ENCODE results near the gene CMSS1. TPM values are rescaled to one million over a fixed set of nuclear protein-coding genes. Genes with fewer than 3 reads are reported as not detected.

CMSS1 gene
- total and polyA plus RNA-seq, 8 donors, result 2.7 to 33.3 (median 22.1) TPM

- Histone ChIP-seq H3K36me3 (peaks cover 0 to 29% (median 20%) of the 10 kb centered on the region in 4 donors), H3K4me3 (no peak overlapping the region), H3K9me3 (no peaks in the 10 kb centered on the region), H3K27ac (peak overlapping the region in 3 of 5 donors; percentile 30 to 96 (median 92)), H3K27me3 (no peaks in the 10 kb centered on the region), H3K4me1 (peaks cover 21 to 71% (median 46%) of the 10 kb centered on the region in 4 donors)
- TF ChIP-seq POLR2AphosphoS5 (IDR thresholded peaks at IDR 0.05), result no peak
- no peak for TF ChIP-seq EP300 (IDR thresholded peaks at IDR 0.05)
- TF ChIP-seq CTCF (IDR thresholded peaks at IDR 0.05), result no peak
- no peak for TF ChIP-seq POLR2A (IDR thresholded peaks at IDR 0.05)
- 27 to 57% (median 46%) methylated on average over 3 of the region's 3 CpGs for whole genome bisulfite sequencing, 5 donors
- intact Hi-C loops (cut with DNase I; ENCODE audit: low total_unique reads), result no loop called here
- no peak for DNase-seq
These were observed 48.6 kb downstream of the CMSS1 start for GRCh38 chr3:99866261-99866761.

GRCh38 chr3:99867594-99868310, 50.1 kb downstream of the CMSS1 start:
- H3K4me1 ChIP-seq, result peaks cover 23 to 75% (median 54%) of the 10 kb centered on the region in 4 donors
- intact Hi-C loops (cut with DNase I; ENCODE audit: low total_unique reads), result no loop called here
- TF ChIP-seq EP300 (IDR thresholded peaks at IDR 0.05) (no peak), POLR2AphosphoS5 (IDR thresholded peaks at IDR 0.05) (no peak), CTCF (IDR thresholded peaks at IDR 0.05) (no peak), POLR2A (IDR thresholded peaks at IDR 0.05) (no peak)
- H3K9me3 ChIP-seq, result no peaks in the 10 kb centered on the region
- no peaks in the 10 kb centered on the region for H3K27me3 ChIP-seq
- no peak overlapping the region for H3K4me3 ChIP-seq
- 78 to 88% (median 85%) methylated on average over 3 of the region's 3 CpGs for WGBS, 5 donors
- peak overlapping the region in 4 of 5 donors; percentile 25 to 96 (median 67) for H3K27ac ChIP-seq
- no peak for DNase-seq
- H3K36me3 ChIP-seq, result peaks cover 0 to 22% (median 9%) of the 10 kb centered on the region in 4 donors

- H3K27me3 ChIP-seq, result no peaks in the 10 kb centered on the region
- H3K9me3 ChIP-seq, result no peaks in the 10 kb centered on the region
- H3K4me1 ChIP-seq, result peaks cover 23 to 80% (median 59%) of the 10 kb centered on the region in 4 donors
- H3K4me3 ChIP-seq, result no peak overlapping the region
- TF ChIP-seq POLR2A (IDR thresholded peaks at IDR 0.05), result no peak
- no peak for TF ChIP-seq CTCF (IDR thresholded peaks at IDR 0.05)
- no peak for TF ChIP-seq EP300 (IDR thresholded peaks at IDR 0.05)
- TF ChIP-seq POLR2AphosphoS5 (IDR thresholded peaks at IDR 0.05), result no peak
- no peak for DNase-seq
- peak overlapping the region in 4 of 5 donors; percentile 25 to 96 (median 67) for H3K27ac ChIP-seq
- intact Hi-C loops (cut with DNase I; ENCODE audit: low total_unique reads), result no loop called here
- WGBS, 5 donors, result 0 to 15% (median 3%) methylated on average over 1 of the region's 1 CpG
- H3K36me3 ChIP-seq, result peaks cover 0 to 16% (median 5%) of the 10 kb centered on the region in 4 donors
These were observed 50.6 kb downstream of the CMSS1 start for GRCh38 chr3:99868311-99868646.

GRCh38 chr3:99869621-99870020, 52.0 kb downstream of the CMSS1 start:
- peaks cover 23 to 91% (median 64%) of the 10 kb centered on the region in 4 donors for H3K4me1 ChIP-seq
- peak overlapping the region in 4 of 5 donors; percentile 1 to 96 (median 75) for H3K27ac ChIP-seq
- no peaks in the 10 kb centered on the region for H3K9me3 ChIP-seq
- TF ChIP-seq POLR2AphosphoS5 (IDR thresholded peaks at IDR 0.05), result no peak
- no peak for TF ChIP-seq EP300 (IDR thresholded peaks at IDR 0.05)
- TF ChIP-seq CTCF (IDR thresholded peaks at IDR 0.05), result no peak
- TF ChIP-seq POLR2A (IDR thresholded peaks at IDR 0.05), result no peak
- WGBS, 5 donors, result 83 to 91% (median 85%) methylated on average over 1 of the region's 1 CpG
- no peaks in the 10 kb centered on the region for H3K27me3 ChIP-seq
- H3K4me3 ChIP-seq, result peak overlapping the region in 1 of 4 donors; percentile 55
- H3K36me3 ChIP-seq, result peaks cover 0 to 5% (median 2%) of the 10 kb centered on the region in 4 donors
- intact Hi-C loops (cut with DNase I; ENCODE audit: low total_unique reads), result no loop called here
- DNase-seq, result no peak
